OCI-LY3 (cell line): ENCODE results near the gene GRIA3.
"Not testable (repeated sequence)": the region's sequence is repeated elsewhere in the genome, so short reads cannot be mapped to it uniquely, and the experiment has no call there.

Source experiments
- H2AFZ ChIP-seq: fragments of 200-600, 300-600 bp; shearing (Covaris generic); 2 replicates; pipeline ENCODE4 v1.6.0; 2014; ENCODE audit warnings: antibody characterized with exemption, low read depth, low read length
- H3K27ac ChIP-seq: fragments of 200-600, 300-600 bp; sonication (generic); 2 replicates; pipeline ENCODE4 v1.5.1; 2014; ENCODE audit warnings: mild to moderate bottlenecking, low read length, moderate library complexity, mixed read lengths
- H3K27me3 ChIP-seq: fragments of 200-600, 300-600 bp; sonication (generic); 2 replicates; pipeline ENCODE4 v1.6.1; 2014; ENCODE audit warnings: low read depth, low read length, mixed read lengths
- H3K36me3 ChIP-seq: fragments of 200-600, 300-600 bp; sonication (generic); replicated peaks from 2 replicates; pipeline ENCODE3; 2014; ENCODE audit warnings: low read depth, low read length, mixed read lengths
- H3K4me1 ChIP-seq: fragments of 300-600, 200-600 bp; sonication (generic); 2 replicates; pipeline ENCODE4 v1.6.1; 2014; ENCODE audit warnings: low read length, mixed read lengths
- H3K4me2 ChIP-seq: fragments of 200-600, 300-600 bp; sonication (generic); 2 replicates; pipeline ENCODE4 v1.6.1; 2014; ENCODE audit warnings: low read length, mixed read lengths
- H3K4me3 ChIP-seq: fragments of 300-600, 200-600 bp; sonication (generic); 2 replicates; pipeline ENCODE4 v1.5.1; 2014; ENCODE audit warnings: antibody characterized with exemption, mild to moderate bottlenecking, low read length, moderate library complexity
- H3K79me2 ChIP-seq: fragments of 300-600, 200-600 bp; shearing (Covaris generic); 2 replicates; pipeline ENCODE4 v1.6.1; 2014; ENCODE audit warnings: mild to moderate bottlenecking, low read length, mixed read lengths
- H3K9ac ChIP-seq: fragments of 300-600, 200-600 bp; shearing (Covaris generic); 2 replicates; pipeline ENCODE4 v1.6.0; 2014; ENCODE audit warnings: mild to moderate bottlenecking, low read length, moderate library complexity
- H3K9me3 ChIP-seq: fragments of 200-600, 300-600 bp; shearing (Covaris generic); 2 replicates; pipeline ENCODE4 v1.6.1; 2014; ENCODE audit warnings: low read length, mixed read lengths; ENCODE audit not compliant: insufficient read depth
- H4K20me1 ChIP-seq: fragments of 200-600, 300-600 bp; sonication (generic); 2 replicates; pipeline ENCODE4 v1.6.1; 2016; ENCODE audit warnings: low read length, mixed read lengths; ENCODE audit not compliant: insufficient read depth
- EZH2phosphoT487 ChIP-seq: fragments of 200-600 bp; shearing (Covaris generic); IDR thresholded peaks from 2 replicates; pipeline ENCODE4 v1.6.1; 2018; ENCODE audit warnings: antibody characterized with exemption, mixed run types, low read depth
- TF ChIP-seq, protein P1 (sequence below): fragments of 200-600, 300-600 bp; sonication (generic); IDR thresholded peaks from 2 replicates; pipeline ENCODE4 v1.5.1; 2014; ENCODE audit warnings: antibody characterized with exemption, low read length, low read depth

The GRIA3 gene

DNA sequence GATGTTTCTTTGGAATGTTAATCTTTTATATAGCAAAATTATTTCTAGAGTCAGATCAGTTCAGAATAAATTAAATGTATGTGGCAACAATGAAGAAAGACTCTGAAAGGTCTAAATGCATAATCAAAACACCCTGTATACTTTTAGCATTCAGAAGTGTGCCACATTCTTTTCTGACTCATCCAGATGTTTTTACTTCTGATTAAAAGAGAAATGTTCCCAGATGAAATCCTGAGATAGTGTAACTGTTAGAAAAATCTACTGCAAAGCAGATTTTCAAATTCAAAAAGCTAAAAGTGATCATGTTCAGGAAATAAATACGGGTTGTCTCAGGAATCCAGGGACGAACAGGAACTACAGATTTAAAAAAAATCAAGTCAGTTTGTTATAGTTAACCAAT, 241.4 kb downstream of the GRIA3 start:
- Histone ChIP-seq H3K4me2 (no peak overlapping the region), H3K9ac (no peak overlapping the region), H3K9me3 (no peaks in the 10 kb centered on the region), H3K4me1 (peaks cover 41% of the 10 kb centered on the region), H3K4me3 (no peak overlapping the region), H3K36me3 (no peaks in the 10 kb centered on the region), H4K20me1 (no peaks in the 10 kb centered on the region), H2AFZ (no peak overlapping the region), H3K27me3 (no peaks in the 10 kb centered on the region), H3K79me2 (no peaks in the 10 kb centered on the region), H3K27ac (no peak overlapping the region)
- no peak for TF ChIP-seq EZH2phosphoT487
- TF ChIP-seq, protein P1, sequence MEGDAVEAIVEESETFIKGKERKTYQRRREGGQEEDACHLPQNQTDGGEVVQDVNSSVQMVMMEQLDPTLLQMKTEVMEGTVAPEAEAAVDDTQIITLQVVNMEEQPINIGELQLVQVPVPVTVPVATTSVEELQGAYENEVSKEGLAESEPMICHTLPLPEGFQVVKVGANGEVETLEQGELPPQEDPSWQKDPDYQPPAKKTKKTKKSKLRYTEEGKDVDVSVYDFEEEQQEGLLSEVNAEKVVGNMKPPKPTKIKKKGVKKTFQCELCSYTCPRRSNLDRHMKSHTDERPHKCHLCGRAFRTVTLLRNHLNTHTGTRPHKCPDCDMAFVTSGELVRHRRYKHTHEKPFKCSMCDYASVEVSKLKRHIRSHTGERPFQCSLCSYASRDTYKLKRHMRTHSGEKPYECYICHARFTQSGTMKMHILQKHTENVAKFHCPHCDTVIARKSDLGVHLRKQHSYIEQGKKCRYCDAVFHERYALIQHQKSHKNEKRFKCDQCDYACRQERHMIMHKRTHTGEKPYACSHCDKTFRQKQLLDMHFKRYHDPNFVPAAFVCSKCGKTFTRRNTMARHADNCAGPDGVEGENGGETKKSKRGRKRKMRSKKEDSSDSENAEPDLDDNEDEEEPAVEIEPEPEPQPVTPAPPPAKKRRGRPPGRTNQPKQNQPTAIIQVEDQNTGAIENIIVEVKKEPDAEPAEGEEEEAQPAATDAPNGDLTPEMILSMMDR = no peak

DNA sequence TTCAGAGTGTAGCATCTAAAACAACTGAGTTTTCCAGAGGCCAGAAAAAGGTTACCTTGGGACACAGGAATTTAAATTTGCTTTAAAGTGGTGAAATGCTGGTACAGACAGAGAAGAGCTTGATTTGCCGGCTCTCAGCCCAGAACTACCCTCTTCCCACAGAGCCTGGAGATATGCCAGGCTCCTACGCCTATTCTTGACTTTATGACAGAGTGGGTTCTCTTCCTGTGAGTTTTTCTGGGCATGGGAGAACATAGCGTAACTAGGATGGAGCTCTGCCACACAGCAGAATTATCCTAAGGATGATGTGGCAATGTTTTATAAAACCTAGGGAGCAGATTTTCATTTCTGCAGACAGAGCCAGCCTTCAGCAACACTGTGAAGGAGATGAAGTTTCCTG, 241.8 kb downstream of the GRIA3 start:
- peaks cover 41% of the 10 kb centered on the region for H3K4me1 ChIP-seq
- H3K27me3 ChIP-seq = no peaks in the 10 kb centered on the region
- H3K27ac ChIP-seq = no peak overlapping the region
- H4K20me1 ChIP-seq = no peaks in the 10 kb centered on the region
- TF ChIP-seq, protein P1 = no peak
- TF ChIP-seq EZH2phosphoT487 = no peak
- no peaks in the 10 kb centered on the region for H3K79me2 ChIP-seq
- no peak overlapping the region for H2AFZ ChIP-seq
- H3K4me2 ChIP-seq = no peak overlapping the region
- no peak overlapping the region for H3K4me3 ChIP-seq
- no peak overlapping the region for H3K9ac ChIP-seq
- no peaks in the 10 kb centered on the region for H3K9me3 ChIP-seq
- H3K36me3 ChIP-seq = no peaks in the 10 kb centered on the region

DNA sequence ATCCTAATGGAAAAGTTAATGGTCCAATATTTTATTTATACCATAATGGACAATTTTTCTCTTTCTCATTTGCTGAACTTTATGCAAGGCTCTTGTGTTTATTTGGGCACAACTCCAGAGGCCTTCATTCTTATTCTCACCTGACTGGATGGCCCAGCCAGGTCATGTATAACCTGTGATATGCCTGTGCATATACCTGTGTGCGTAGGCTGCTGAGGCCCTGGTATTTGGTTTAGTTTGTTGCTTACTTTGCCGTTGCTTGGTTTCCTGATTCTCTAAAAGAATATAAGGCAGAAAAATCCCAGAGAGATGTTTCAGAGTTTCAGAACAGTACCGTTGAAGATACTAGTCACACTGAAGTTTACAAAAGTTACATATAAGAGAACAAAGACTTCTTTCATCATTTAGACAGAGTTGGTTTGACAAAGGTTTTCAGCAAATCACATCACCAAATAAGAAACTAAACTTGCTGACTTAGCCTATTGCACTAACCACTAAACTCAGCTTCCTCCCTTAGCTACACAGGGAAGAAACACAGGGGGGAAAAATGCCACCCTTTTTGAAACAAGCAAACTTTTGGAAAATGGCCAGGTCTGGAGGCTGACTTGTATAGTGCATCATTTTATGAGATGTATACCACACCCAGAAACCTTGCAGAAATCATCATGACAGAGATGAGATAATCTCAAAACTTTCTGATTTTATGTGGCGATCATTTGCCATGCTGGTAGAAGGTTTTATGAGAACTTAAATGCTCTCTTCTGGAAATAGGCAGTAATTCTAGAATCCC, 248.5 kb downstream of the GRIA3 start:
- H3K27ac ChIP-seq = no peak overlapping the region
- no peaks in the 10 kb centered on the region for H3K36me3 ChIP-seq
- no peak overlapping the region for H3K4me2 ChIP-seq
- no peak overlapping the region for H3K9ac ChIP-seq
- H3K4me1 ChIP-seq = no peaks in the 10 kb centered on the region
- H3K27me3 ChIP-seq = no peaks in the 10 kb centered on the region
- no peaks in the 10 kb centered on the region for H4K20me1 ChIP-seq
- no peak overlapping the region for H3K4me3 ChIP-seq
- no peaks in the 10 kb centered on the region for H3K79me2 ChIP-seq
- no peak overlapping the region for H2AFZ ChIP-seq
- TF ChIP-seq, protein P1 = no peak
- no peak for TF ChIP-seq EZH2phosphoT487
- H3K9me3 ChIP-seq = no peaks in the 10 kb centered on the region

DNA sequence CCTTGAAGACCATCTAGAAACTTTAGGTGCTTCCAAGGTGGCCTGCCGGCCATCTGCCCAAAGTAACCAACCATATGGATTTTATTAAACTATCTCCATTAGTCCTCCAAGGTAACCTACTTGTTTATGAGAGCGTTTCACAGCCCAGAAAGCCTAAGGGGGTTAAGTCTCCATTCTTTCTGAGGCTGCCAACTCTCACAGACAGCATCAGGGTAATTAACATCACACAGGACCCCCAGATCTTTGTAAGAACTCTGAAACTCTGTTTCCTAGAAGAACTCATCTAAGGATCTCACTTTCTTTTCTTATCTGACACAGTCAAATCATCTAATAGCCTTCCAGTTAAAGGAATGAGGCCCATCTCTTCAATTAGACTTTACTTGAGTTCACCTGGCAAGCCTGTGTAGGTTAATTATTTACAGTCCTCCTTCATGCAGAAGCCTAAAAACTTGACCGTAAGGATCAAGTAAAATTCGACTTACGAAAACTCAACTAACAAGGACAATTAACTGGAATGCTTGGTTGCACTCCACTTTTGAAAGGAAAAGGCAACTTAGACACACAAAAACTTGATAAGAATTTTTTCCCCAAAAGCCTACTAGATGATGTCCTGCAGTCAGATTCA, 252.5 kb downstream of the GRIA3 start:
- H3K4me2 ChIP-seq = no peak overlapping the region
- H3K27ac ChIP-seq = no peak overlapping the region
- H3K4me3 ChIP-seq = no peak overlapping the region
- H3K4me1 ChIP-seq = no peaks in the 10 kb centered on the region
- no peaks in the 10 kb centered on the region for H3K36me3 ChIP-seq
- H3K27me3 ChIP-seq = no peaks in the 10 kb centered on the region
- no peaks in the 10 kb centered on the region for H4K20me1 ChIP-seq
- H3K9me3 ChIP-seq = no peaks in the 10 kb centered on the region
- no peak overlapping the region for H2AFZ ChIP-seq
- H3K9ac ChIP-seq = no peak overlapping the region
- H3K79me2 ChIP-seq = no peaks in the 10 kb centered on the region
- TF ChIP-seq EZH2phosphoT487 = no peak
- TF ChIP-seq, protein P1 = no peak

DNA sequence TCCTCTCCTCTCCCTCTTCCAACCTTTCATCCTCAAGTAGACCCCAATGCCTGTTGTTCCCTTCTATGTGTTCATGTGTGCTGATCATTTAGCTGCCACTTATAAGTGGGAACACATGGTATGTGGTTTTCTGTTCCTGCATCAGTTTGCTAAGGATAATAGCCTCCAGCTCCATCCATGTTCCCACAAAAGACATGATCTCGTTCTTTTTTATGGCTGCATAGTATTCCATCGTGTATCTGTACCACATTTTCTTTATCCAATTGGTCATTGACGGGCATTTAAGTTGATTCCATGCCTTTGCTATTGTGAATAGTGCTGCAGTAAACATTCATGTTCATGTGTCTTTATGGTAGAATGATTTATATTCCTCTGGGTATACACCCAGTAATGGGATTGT, 255.8 kb downstream of the GRIA3 start:
- not testable (repeated sequence) for H3K4me1 ChIP-seq, H3K27ac ChIP-seq, H4K20me1 ChIP-seq, H2AFZ ChIP-seq, H3K9me3 ChIP-seq, H3K9ac ChIP-seq, H3K4me2 ChIP-seq, H3K4me3 ChIP-seq, H3K36me3 ChIP-seq, H3K27me3 ChIP-seq, H3K79me2 ChIP-seq
